IMR-90 (cell line): Measurements from ENCODE around the gene GABBR2.

ENCODE experiments used
- BHLHE40 ChIP-seq: fragments of 150-350 bp; IDR thresholded peaks from 2 replicates; pipeline ENCODE4 v1.6.1; 2016; ENCODE audit warnings: mild to moderate bottlenecking, low read depth, low read length
- MXI1 ChIP-seq: IDR thresholded peaks from 2 replicates; pipeline ENCODE4 v1.6.1; 2012; ENCODE audit warnings: low read depth, mild to moderate bottlenecking, low read length, moderate library complexity, borderline replicate concordance
- POLR2A ChIP-seq: IDR thresholded peaks from 2 replicates; pipeline ENCODE4 v1.6.1; 2012; ENCODE audit warnings: mild to moderate bottlenecking, low read depth, low read length
- RAD21 ChIP-seq: IDR thresholded peaks from 2 replicates; pipeline ENCODE4 v1.6.1; 2012; ENCODE audit warnings: low read length, improper control_type of control experiment
- RCOR1 ChIP-seq: IDR thresholded peaks from 2 replicates; pipeline ENCODE4 v1.6.1; 2012; ENCODE audit warnings: mild to moderate bottlenecking, low read length, improper control_type of control experiment; ENCODE audit not compliant: insufficient replicate concordance
- RFX5 ChIP-seq: IDR thresholded peaks from 2 replicates; pipeline ENCODE4 v1.8.0; 2012; ENCODE audit warnings: low read depth, mild to moderate bottlenecking, low read length, moderate library complexity
- TF ChIP-seq, protein P1 (sequence below): conservative IDR thresholded peaks from 2 replicates; pipeline ENCODE4 v1.5.1; 2012; ENCODE audit warnings: mild to moderate bottlenecking, low read depth, low read length, improper control_type of control experiment

DNA sequence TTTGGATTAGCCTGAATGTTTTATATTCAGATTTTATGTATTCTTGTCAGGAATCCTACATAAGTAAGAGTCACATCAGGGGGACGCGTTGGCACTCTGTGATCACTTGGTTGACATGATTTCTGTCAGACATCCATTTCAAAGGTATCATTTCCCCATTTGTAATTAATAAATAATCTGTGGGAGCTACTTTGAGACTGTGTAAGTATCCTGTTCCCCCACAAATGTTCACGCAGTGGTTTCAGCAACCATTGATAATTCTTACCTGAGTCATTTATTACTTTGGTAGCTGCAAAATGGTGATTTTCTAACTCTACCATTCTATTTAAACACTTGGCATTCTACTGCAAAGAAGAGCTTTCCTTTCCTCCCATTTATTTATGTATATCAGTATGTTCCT, 396.4 kb downstream of the GABBR2 start:
- TF ChIP-seq, protein P1, sequence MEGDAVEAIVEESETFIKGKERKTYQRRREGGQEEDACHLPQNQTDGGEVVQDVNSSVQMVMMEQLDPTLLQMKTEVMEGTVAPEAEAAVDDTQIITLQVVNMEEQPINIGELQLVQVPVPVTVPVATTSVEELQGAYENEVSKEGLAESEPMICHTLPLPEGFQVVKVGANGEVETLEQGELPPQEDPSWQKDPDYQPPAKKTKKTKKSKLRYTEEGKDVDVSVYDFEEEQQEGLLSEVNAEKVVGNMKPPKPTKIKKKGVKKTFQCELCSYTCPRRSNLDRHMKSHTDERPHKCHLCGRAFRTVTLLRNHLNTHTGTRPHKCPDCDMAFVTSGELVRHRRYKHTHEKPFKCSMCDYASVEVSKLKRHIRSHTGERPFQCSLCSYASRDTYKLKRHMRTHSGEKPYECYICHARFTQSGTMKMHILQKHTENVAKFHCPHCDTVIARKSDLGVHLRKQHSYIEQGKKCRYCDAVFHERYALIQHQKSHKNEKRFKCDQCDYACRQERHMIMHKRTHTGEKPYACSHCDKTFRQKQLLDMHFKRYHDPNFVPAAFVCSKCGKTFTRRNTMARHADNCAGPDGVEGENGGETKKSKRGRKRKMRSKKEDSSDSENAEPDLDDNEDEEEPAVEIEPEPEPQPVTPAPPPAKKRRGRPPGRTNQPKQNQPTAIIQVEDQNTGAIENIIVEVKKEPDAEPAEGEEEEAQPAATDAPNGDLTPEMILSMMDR, result no peak
- TF ChIP-seq MXI1 (no peak), RFX5 (no peak), RAD21 (no peak), POLR2A (no peak), RCOR1 (no peak), BHLHE40 (no peak)
